ENCODE measurements around the gene SH2D3C. TPM values are rescaled to one million over a fixed set of nuclear protein-coding genes. Genes with fewer than 3 reads are reported as not detected.

Gene SH2D3C
- polyA plus RNA-seq, 2 of the 4 experiments (the other 2 are of a cell fraction), result 0.06 TPM

DNA sequence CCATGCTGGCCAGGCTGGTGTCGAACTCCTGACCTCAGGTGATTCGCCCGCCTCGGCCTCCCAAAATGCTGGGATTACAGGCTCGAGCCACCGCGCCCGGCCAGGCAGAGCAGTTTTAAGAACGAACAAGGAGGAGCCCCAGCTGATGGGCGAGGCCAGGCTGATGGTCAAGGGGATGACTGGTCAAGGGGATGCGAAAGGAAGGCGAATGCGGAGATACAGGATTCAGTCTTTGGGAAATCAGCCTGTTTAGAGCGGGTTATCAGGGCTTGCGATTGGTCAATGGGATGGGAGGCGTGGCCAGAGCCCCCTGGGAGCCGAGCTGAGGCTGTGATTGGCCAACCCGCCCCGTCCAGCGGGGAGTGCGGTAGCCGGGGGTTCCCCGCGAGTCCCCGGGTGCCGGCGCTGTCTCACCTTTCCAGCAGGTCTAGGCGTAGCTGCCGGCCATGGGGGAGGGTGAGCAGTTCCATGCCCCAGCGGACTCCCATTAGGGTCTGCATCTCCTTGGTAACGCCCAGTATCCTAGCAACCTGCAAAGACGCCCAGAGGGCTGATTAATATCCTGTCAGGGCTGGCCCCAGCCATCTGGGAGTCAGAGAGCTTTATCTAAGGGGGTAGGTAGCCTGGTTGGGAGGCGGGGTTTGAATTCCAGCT is 35.9 kb downstream of the SH2D3C start:
- peak overlapping the region; percentile 6 to 71; a peak in 4 of 6 replicates for H3K27ac ChIP-seq
- peak overlapping the region; percentile 89 for H3K4me2 ChIP-seq
- H3K4me3 ChIP-seq, result peak overlapping the region; percentile 42
- DNase-seq (ENCODE audit: low read depth in 1 of 2, low spot score in 1 of 2), result peak; percentile 88 to 94
- 7% methylated on average over 33 of the region's 33 CpGs for WGBS (ENCODE audit: missing lambda C conversion rate)
- CTCF ChIA-PET, result interaction anchor here (1.0 to 9.6 kb wide), 10 partner anchors 8 to 178 kb away, joined by 3 to 114 read pairs (median 6); partner anchors contain the start of gene CDK9
- no peaks in the 10 kb centered on the region for H3K9me3 ChIP-seq
- POLR2A ChIA-PET, result interaction anchor here (1.1 kb wide), 1 partner anchor 29 kb away, joined by 3 read pairs; no protein-coding TSS in a partner anchor
- H3K4me1 ChIP-seq, result peaks cover 31% of the 10 kb centered on the region
- ATAC-seq, result peak; percentile 73 to 87
- no peak for FAIRE-seq
- TF ChIP-seq MAFK (IDR thresholded peaks at IDR 0.05; ENCODE audit: partially characterized antibody) (no peak), MAZ (IDR thresholded peaks at IDR 0.05; ENCODE audit: borderline replicate concordance, low read depth, low read length) (no peak), HOXB5 (CRISPR knock-in tag; IDR thresholded peaks at IDR 0.05) (peak; percentile 98), NPAS2 (CRISPR knock-in tag; IDR thresholded peaks at IDR 0.05; ENCODE audit: borderline replicate concordance) (no peak), REST (IDR thresholded peaks at IDR 0.05) (no peak), MAX (IDR thresholded peaks at IDR 0.05) (0 out of 2 replicates have a peak, but pooled peaks have one; percentile 38)

DNA sequence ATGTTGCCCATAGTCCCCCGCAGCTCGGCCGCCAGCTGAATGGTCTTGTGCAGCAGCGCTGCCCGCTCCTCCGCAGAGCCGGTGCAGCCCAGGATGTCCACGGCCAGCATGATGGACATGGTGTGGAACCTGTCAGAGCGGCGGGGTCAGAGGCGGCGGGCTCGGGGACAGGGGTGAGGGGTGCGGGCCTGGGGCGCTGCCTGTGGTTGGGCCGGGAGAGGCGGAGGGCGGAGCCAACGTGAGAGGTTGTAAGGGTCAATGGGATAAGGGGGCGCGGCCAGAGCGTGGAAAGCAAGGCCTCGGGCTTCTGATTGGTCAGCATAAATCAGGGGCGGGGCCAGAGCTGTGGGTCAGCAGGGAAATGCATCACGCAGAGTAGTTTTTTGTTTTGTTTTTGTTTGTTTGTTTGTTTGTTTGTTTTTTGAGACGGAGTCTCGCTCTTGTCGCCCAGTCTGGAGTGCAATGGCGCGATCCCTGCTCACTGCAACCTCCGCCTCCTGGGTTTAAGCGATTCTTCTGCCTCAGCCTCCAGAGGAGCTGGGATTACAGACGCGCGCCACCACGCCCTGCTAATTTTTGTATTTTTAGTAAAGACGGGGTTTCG is 36.5 kb downstream of the SH2D3C start:
- H3K4me1 ChIP-seq, result peaks cover 31% of the 10 kb centered on the region
- ChIA-PET POLR2A (interaction anchor here (1.1 kb wide), 1 partner anchor 29 kb away, joined by 3 read pairs; no protein-coding TSS in a partner anchor), CTCF (interaction anchor here (0.6 to 9.6 kb wide), 10 partner anchors 9 to 200 kb away, joined by 3 to 114 read pairs (median 6); partner anchors contain the start of gene CDK9)
- H3K4me2 ChIP-seq, result peak overlapping the region; percentile 89
- no peaks in the 10 kb centered on the region for H3K9me3 ChIP-seq
- FAIRE-seq, result no peak
- peak; percentile 67 to 78 for ATAC-seq
- DNase-seq (ENCODE audit: low read depth in 1 of 2, low spot score in 1 of 2), result peak; percentile 49 to 81
- H3K27ac ChIP-seq, result peak overlapping the region; percentile 6 to 71; a peak in 4 of 6 replicates
- 32% methylated on average over 29 of the region's 38 CpGs for WGBS (ENCODE audit: missing lambda C conversion rate)
- peak overlapping the region; percentile 42 for H3K4me3 ChIP-seq
- TF ChIP-seq MAFK (IDR thresholded peaks at IDR 0.05; ENCODE audit: partially characterized antibody) (peak; percentile 91), PHF8 (IDR thresholded peaks at IDR 0.05; ENCODE audit: borderline replicate concordance, low read depth) (no peak)
- TF ChIP-seq, protein P1, sequence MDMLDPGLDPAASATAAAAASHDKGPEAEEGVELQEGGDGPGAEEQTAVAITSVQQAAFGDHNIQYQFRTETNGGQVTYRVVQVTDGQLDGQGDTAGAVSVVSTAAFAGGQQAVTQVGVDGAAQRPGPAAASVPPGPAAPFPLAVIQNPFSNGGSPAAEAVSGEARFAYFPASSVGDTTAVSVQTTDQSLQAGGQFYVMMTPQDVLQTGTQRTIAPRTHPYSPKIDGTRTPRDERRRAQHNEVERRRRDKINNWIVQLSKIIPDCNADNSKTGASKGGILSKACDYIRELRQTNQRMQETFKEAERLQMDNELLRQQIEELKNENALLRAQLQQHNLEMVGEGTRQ (IDR thresholded peaks at IDR 0.05), result no peak

DNA sequence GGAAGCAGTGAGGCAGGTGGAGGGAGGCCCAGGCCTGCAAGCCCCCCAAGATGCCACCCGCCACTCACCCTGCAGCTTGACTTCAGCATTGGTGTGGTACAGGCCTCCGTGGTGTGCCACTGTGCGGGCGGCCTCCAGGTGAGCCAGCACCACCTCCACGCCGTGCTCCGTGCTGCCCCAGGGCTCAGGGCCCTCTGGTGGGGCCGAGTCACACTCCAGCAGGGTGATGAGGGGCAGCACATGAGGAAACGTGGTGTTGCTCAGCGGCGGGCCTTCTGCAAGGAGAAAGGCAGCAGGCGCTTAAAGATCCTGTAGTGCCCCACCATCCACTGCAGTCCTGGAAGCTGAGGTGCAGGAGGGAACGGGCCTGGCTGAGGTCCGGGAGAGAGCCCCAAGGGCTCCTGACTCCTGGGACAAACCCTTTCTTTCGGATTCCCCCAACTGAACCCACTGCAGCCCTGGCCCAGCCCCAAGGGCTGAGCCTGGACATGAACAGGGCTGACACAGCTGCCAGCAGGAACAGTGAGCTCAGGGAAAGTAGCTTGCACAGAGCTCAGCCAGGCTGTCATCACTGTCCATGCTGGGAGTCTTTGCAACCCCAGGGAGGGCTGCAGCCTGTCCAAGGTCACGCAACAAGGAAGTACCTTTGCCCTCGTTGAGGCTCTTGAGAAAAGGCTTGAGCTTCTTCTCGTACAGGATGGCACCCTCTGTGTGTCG is 38.7 kb downstream of the SH2D3C start:
- WGBS (ENCODE audit: missing lambda C conversion rate), result 85% methylated on average over 19 of the region's 19 CpGs
- H3K27ac ChIP-seq, result peak overlapping the region; percentile 54 to 81
- H3K9me3 ChIP-seq, result no peaks in the 10 kb centered on the region
- FAIRE-seq (no peak), ATAC-seq (no peak), DNase-seq (ENCODE audit: low read depth in 1 of 2, low spot score in 1 of 2) (no peak)
- H3K4me3 ChIP-seq, result no peak overlapping the region
- CTCF ChIA-PET, result interaction anchor here (0.6 to 9.6 kb wide), 10 partner anchors 10 to 188 kb away, joined by 3 to 114 read pairs (median 4); partner anchors contain the start of genes CDK9, PTRH1 and TTC16
- peaks cover 34% of the 10 kb centered on the region for H3K4me1 ChIP-seq
- peak overlapping the region; percentile 89 for H3K4me2 ChIP-seq
- TF ChIP-seq JUN (IDR thresholded peaks at IDR 0.05) (no peak), REST (IDR thresholded peaks at IDR 0.05) (no peak), RNF2 (IDR thresholded peaks at IDR 0.05; ENCODE audit: borderline replicate concordance, low read depth) (no peak), HOXB13 (CRISPR knock-in tag; IDR thresholded peaks at IDR 0.05; ENCODE audit: low read depth) (no peak), EHF (CRISPR knock-in tag; IDR thresholded peaks at IDR 0.05) (no peak), SMC3 (IDR thresholded peaks at IDR 0.05) (no peak), RFX5 (IDR thresholded peaks at IDR 0.05) (no peak), KDM5A (IDR thresholded peaks at IDR 0.05) (no peak), PBX3 (IDR thresholded peaks at IDR 0.05) (no peak), RCOR1 (IDR thresholded peaks at IDR 0.05; ENCODE audit: low read depth, low read length) (no peak)
- POLR2A ChIA-PET, result interaction anchor here (1.4 to 2.0 kb wide), 2 partner anchors 31 to 46 kb away, joined by 5 to 9 read pairs; partner anchors contain the start of gene CDK9

Data from A549 (cell line).